ENCODE measurements around the gene IRGQ. TPM values are rescaled to one million over a fixed set of nuclear protein-coding genes. Genes with fewer than 3 reads are reported as not detected.

The IRGQ gene
- total RNA-seq, 1 donor from 2014 or later, result 27.4 TPM

DNA sequence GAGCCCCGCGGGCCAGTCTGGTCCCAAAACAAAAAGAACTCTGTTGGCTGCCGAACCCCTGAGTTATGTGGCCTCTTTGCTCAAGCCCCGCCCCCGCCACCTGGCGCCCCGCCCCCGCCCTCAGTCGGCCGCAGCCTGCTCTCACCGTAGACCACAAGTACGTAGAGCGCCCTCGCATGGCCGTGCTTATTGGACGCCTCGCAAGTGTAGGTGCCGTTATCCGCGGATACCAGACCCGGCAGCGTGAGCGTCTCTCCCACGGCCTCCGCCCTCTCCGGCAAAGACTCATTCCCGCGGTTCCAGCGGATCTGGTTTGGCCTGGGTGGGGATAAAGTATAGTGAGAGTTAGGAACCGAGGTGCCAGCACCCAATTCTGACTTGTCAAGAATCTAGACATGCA is 29.0 kb upstream of the IRGQ start:
- peaks cover 15% of the 10 kb centered on the region for H3K79me2 ChIP-seq (ENCODE audit: low read depth)
- H2AFZ ChIP-seq (replicated peaks), result no peak overlapping the region
- no peaks in the 10 kb centered on the region for H3K36me3 ChIP-seq
- no peak overlapping the region for H3K9ac ChIP-seq
- no peaks in the 10 kb centered on the region for H3K27me3 ChIP-seq
- no peak overlapping the region for H3K4me3 ChIP-seq
- H3K27ac ChIP-seq, result no peak overlapping the region
- Mint-ChIP-seq H3K36me3 (peaks cover 32% of the 10 kb centered on the region), H3K27me3 (ENCODE audit: insufficient read depth, low read depth) (peaks cover under 1% of the 10 kb centered on the region), H3K9me3 (no peaks in the 10 kb centered on the region), H3K4me3 (no peak overlapping the region), H3K27ac (no peak overlapping the region), H3K4me1 (peaks cover 18% of the 10 kb centered on the region)
- H3K4me1 ChIP-seq, result peaks cover 4% of the 10 kb centered on the region
- peaks cover 32% of the 10 kb centered on the region for H3F3A ChIP-seq (ENCODE audit: low read depth)
- H3K4me2 ChIP-seq, result no peak overlapping the region
- TF ChIP-seq EZH2 (IDR thresholded peaks at IDR 0.05), result no peak
- TF ChIP-seq, protein P1, sequence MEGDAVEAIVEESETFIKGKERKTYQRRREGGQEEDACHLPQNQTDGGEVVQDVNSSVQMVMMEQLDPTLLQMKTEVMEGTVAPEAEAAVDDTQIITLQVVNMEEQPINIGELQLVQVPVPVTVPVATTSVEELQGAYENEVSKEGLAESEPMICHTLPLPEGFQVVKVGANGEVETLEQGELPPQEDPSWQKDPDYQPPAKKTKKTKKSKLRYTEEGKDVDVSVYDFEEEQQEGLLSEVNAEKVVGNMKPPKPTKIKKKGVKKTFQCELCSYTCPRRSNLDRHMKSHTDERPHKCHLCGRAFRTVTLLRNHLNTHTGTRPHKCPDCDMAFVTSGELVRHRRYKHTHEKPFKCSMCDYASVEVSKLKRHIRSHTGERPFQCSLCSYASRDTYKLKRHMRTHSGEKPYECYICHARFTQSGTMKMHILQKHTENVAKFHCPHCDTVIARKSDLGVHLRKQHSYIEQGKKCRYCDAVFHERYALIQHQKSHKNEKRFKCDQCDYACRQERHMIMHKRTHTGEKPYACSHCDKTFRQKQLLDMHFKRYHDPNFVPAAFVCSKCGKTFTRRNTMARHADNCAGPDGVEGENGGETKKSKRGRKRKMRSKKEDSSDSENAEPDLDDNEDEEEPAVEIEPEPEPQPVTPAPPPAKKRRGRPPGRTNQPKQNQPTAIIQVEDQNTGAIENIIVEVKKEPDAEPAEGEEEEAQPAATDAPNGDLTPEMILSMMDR (IDR thresholded peaks at IDR 0.05), result peak; percentile 56
- no peak for TF ChIP-seq EZH2phosphoT487 (IDR thresholded peaks at IDR 0.05)
- H4K20me1 ChIP-seq (ENCODE audit: low read depth), result peaks cover 46% of the 10 kb centered on the region
- H3K9me3 ChIP-seq (ENCODE audit: low read depth), result no peaks in the 10 kb centered on the region
- peak; percentile 86 for DNase-seq (ENCODE audit: low spot score)

DNA sequence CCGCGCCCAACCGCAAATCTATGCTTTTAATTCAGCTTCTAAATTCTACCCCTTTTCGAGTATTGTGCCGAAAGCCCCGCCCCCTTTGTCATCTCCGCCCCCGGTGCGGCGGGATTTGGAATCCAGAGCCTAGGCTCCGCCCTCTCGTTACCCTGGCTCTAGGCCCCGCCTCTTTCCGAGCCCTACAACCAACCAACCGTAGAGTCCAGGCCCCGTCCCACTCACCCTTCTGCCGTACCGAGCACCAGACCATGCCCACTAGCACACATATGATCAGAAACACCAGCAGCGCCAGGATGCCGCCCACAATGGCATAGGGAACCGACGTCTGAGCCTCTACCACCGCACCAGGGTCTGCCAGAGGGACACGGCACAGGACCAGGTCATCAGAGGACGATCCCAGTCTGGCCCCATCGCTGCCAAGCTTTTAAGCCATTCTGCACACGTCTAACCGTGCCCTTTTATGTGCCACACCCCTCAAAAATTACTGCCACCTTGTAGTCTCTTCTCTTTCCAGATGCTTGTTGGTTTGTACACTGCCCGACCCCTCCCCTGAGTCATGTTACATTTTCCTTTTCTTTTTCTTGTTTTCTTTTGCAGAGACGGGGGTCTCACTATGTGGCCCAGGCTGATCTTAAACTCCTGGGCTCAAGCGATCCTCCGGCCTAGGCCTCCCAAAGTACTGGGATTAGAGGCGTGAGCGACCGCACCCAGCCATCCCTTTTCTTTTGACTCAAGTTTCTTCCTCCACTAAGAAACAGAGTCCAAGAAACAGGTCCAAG is 28.1 kb upstream of the IRGQ start:
- Mint-ChIP-seq H3K36me3 (peaks cover 30% of the 10 kb centered on the region), H3K4me3 (peak overlapping the region; percentile 24), H3K9me3 (no peaks in the 10 kb centered on the region), H3K4me1 (peaks cover 23% of the 10 kb centered on the region), H3K27ac (peak overlapping the region; percentile 21), H3K27me3 (ENCODE audit: insufficient read depth, low read depth) (peaks cover 3% of the 10 kb centered on the region)
- peaks cover 15% of the 10 kb centered on the region for H3K79me2 ChIP-seq (ENCODE audit: low read depth)
- H3F3A ChIP-seq (ENCODE audit: low read depth), result peaks cover 41% of the 10 kb centered on the region
- H3K27me3 ChIP-seq, result no peaks in the 10 kb centered on the region
- H3K27ac ChIP-seq, result no peak overlapping the region
- H3K9ac ChIP-seq, result no peak overlapping the region
- peaks cover 40% of the 10 kb centered on the region for H4K20me1 ChIP-seq (ENCODE audit: low read depth)
- H3K4me2 ChIP-seq, result no peak overlapping the region
- H3K36me3 ChIP-seq, result no peaks in the 10 kb centered on the region
- H3K4me3 ChIP-seq, result no peak overlapping the region
- H3K4me1 ChIP-seq, result peaks cover 4% of the 10 kb centered on the region
- peak; percentile 26 for DNase-seq (ENCODE audit: low spot score)
- H3K9me3 ChIP-seq (ENCODE audit: low read depth), result no peaks in the 10 kb centered on the region
- TF ChIP-seq EZH2phosphoT487 (IDR thresholded peaks at IDR 0.05), result no peak
- TF ChIP-seq, protein P1 (IDR thresholded peaks at IDR 0.05), result no peak
- no peak for TF ChIP-seq EZH2 (IDR thresholded peaks at IDR 0.05)
- no peak overlapping the region for H2AFZ ChIP-seq (replicated peaks)

DNA sequence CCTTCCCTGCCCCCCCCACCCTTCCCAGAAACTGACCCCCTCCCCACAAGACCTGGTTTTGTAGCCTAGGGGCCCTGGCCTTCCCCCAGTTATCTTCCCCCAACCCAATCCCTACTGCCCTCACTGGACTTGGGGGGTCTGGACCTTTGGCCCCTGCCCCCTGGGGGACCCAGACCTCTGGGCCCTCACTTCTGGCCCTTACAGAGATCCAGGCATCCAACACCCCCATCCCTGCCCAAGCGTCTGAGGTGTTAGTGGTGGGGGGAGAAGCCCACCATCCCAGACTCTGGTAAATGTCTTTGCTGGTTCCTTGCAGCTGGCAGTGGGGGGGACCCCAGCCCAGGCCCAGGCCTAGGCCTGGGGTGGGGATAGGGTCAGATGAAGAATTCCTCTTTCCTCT is 27.0 kb upstream of the IRGQ start:
- Histone ChIP-seq H3K36me3 (no peaks in the 10 kb centered on the region), H3K4me1 (peaks cover 11% of the 10 kb centered on the region), H3K4me2 (no peak overlapping the region), H3K9me3 (ENCODE audit: low read depth) (no peaks in the 10 kb centered on the region), H3F3A (ENCODE audit: low read depth) (peaks cover 50% of the 10 kb centered on the region), H3K79me2 (ENCODE audit: low read depth) (peaks cover 23% of the 10 kb centered on the region), H3K27me3 (no peaks in the 10 kb centered on the region), H3K27ac (no peak overlapping the region), H2AFZ (replicated peaks) (no peak overlapping the region), H4K20me1 (ENCODE audit: low read depth) (peaks cover 34% of the 10 kb centered on the region), H3K9ac (no peak overlapping the region), H3K4me3 (no peak overlapping the region)
- DNase-seq (ENCODE audit: low spot score), result no peak
- Mint-ChIP-seq H3K4me3 (no peak overlapping the region), H3K36me3 (peaks cover 27% of the 10 kb centered on the region), H3K4me1 (peaks cover 29% of the 10 kb centered on the region), H3K9me3 (no peaks in the 10 kb centered on the region), H3K27me3 (ENCODE audit: insufficient read depth, low read depth) (peaks cover 3% of the 10 kb centered on the region), H3K27ac (no peak overlapping the region)
- TF ChIP-seq, protein P1 (IDR thresholded peaks at IDR 0.05), result no peak
- TF ChIP-seq EZH2 (IDR thresholded peaks at IDR 0.05), result no peak
- no peak for TF ChIP-seq EZH2phosphoT487 (IDR thresholded peaks at IDR 0.05)
